Fibroblast of the aortic adventitia (primary cell): ENCODE results near the gene RPRD1B. TPM values are rescaled to one million over a fixed set of nuclear protein-coding genes. Genes with fewer than 3 reads are reported as not detected.

ENCODE experiments used
- DNase-seq: peaks from one replicate; pipeline ENCODE4 v3.0.0-alpha.2; 2010; ENCODE audit warnings: low read depth
- H3K4me3 ChIP-seq: 2 replicates; pipeline ENCODE4 v1.5.1; 2011; ENCODE audit warnings: low read depth, mild to moderate bottlenecking, control low read depth, low read length, moderate library complexity
- CTCF ChIP-seq: IDR thresholded peaks from 2 replicates; pipeline ENCODE4 v1.5.1; 2011; ENCODE audit warnings: mild to moderate bottlenecking, low read length, control low read depth, inconsistent platforms; ENCODE audit not compliant: insufficient read depth
- total RNA-seq: library from RNA; depleted of rRNA; stranded (reverse); fragments of >200 nt; gene quantifications from 2 replicates; pipeline ENCODE4 v1.2.3, GENCODE V29; 2012; ENCODE audit warnings: low replicate concordance

Gene RPRD1B
- total RNA-seq, 1 donor, result 19.5 TPM

GRCh38 chr20:38117635-38118034, 84.1 kb downstream of the RPRD1B start:
- no peak for TF ChIP-seq CTCF
- peak; percentile 72 for DNase-seq
- no peak overlapping the region for H3K4me3 ChIP-seq

- DNase-seq, result no peak
- H3K4me3 ChIP-seq, result no peak overlapping the region
- no peak for TF ChIP-seq CTCF
Observed at GRCh38 chr20:38119446-38119845, 85.9 kb downstream of the RPRD1B start.

GRCh38 chr20:38120625-38120988, 87.1 kb downstream of the RPRD1B start:
- no peak overlapping the region for H3K4me3 ChIP-seq
- no peak for TF ChIP-seq CTCF
- no peak for DNase-seq

GRCh38 chr20:38121741-38122140, 88.2 kb downstream of the RPRD1B start:
- H3K4me3 ChIP-seq, result no peak overlapping the region
- DNase-seq, result no peak
- no peak for TF ChIP-seq CTCF

- peak; percentile 83 for DNase-seq
- H3K4me3 ChIP-seq, result no peak overlapping the region
- TF ChIP-seq CTCF, result no peak
Observed at GRCh38 chr20:38123021-38123587, 89.6 kb downstream of the RPRD1B start.

GRCh38 chr20:38125157-38126056, 91.9 kb downstream of the RPRD1B start:
- no peak overlapping the region for H3K4me3 ChIP-seq
- peak; percentile 91 for DNase-seq

More at GRCh38 chr20:38125157-38126056, 91.9 kb downstream of the RPRD1B start:
- TF ChIP-seq CTCF, result no peak
